Caco-2 (cell line): ENCODE measurements around the gene HIP1R. TPM values are rescaled to one million over a fixed set of nuclear protein-coding genes. Genes with fewer than 3 reads are reported as not detected.

Source experiments
- BruUV-seq: library from RNA; stranded (reverse); fragments of 400-500 nt; replicated peaks from 2 replicates; lab custom pipeline; 2021; lab: Mats Ljungman, UMichigan
- CTCF ChIA-PET: fragments of 300-600 bp; sonication (Branson Sonifier 250); formaldehyde crosslinking; loops from one replicate; lab custom pipeline; 2022; ENCODE audit warnings: antibody characterized with exemption; lab: Charles Lee
- POLR2A ChIA-PET: fragments of 300-600 bp; sonication (Branson Sonifier 250); formaldehyde crosslinking; loops from one replicate; lab custom pipeline; 2022; ENCODE audit warnings: antibody characterized with exemption; lab: Charles Lee
- DNase-seq, 2 experiments: peaks; one replicate each; pipeline versions ENCODE4 v3.0.0 to v3.0.0-alpha.2; 2020 to 2022
- H3K27me3 ChIP-seq: replicated peaks from 2 replicates; pipeline ENCODE4 v1.6.0; 2011; ENCODE audit warnings: low read length; ENCODE audit not compliant: control insufficient read depth, insufficient read depth
- H3K36me3 ChIP-seq: 2 replicates; pipeline ENCODE4 v1.5.1; 2011; ENCODE audit warnings: low read length; ENCODE audit not compliant: control insufficient read depth, insufficient read depth
- H3K4me1 ChIP-seq: fragments of 250-450 bp; sonication (Bioruptor Pico); 2 replicates; pipeline ENCODE4 v1.5.1; 2020; ENCODE audit warnings: mild to moderate bottlenecking
- H3K4me3 ChIP-seq: 2 replicates; pipeline ENCODE4 v1.5.1; 2011; ENCODE audit warnings: low read depth, mild to moderate bottlenecking, control low read depth, low read length
- H3K9me3 ChIP-seq: fragments of 250-450 bp; sonication (Bioruptor Pico); 2 replicates; pipeline ENCODE4 v1.5.1; 2020; ENCODE audit warnings: mild to moderate bottlenecking, moderate library complexity
- H3K27ac Mint-ChIP-seq: one replicate; pipeline ENCODE4 v1.8.0; 2022; ENCODE audit warnings: mixed read lengths; ENCODE audit not compliant: unreplicated experiment
- H3K27me3 Mint-ChIP-seq: one replicate; pipeline ENCODE4 v1.8.0; 2022; ENCODE audit warnings: mixed read lengths; ENCODE audit not compliant: insufficient read depth, unreplicated experiment
- H3K36me3 Mint-ChIP-seq: one replicate; pipeline ENCODE4 v1.8.0; 2022; ENCODE audit warnings: mild to moderate bottlenecking, mixed read lengths; ENCODE audit not compliant: insufficient read depth, unreplicated experiment
- H3K4me1 Mint-ChIP-seq: one replicate; pipeline ENCODE4 v1.8.0; 2022; ENCODE audit warnings: low read depth, mixed read lengths; ENCODE audit not compliant: unreplicated experiment
- H3K4me3 Mint-ChIP-seq: one replicate; pipeline ENCODE4 v1.8.0; 2022; ENCODE audit warnings: mild to moderate bottlenecking, moderate library complexity, mixed read lengths; ENCODE audit not compliant: unreplicated experiment
- H3K9me3 Mint-ChIP-seq: one replicate; pipeline ENCODE4 v1.8.0; 2022; ENCODE audit warnings: mixed read lengths; ENCODE audit not compliant: unreplicated experiment
- CTCF ChIP-seq, 2 experiments: fragments of 200-600 bp in 1 of 2; IDR thresholded peaks; 1 replicate in 1 of 2; 2 replicates in 1 of 2; pipeline versions ENCODE4 v1.5.1 to v1.8.0; 2011 to 2022; ENCODE audit warnings: antibody characterized with exemption in 1 of 2, control low read depth in 1 of 2, inconsistent platforms in 1 of 2, low read depth in 1 of 2, low read length in 1 of 2, mild to moderate bottlenecking in 1 of 2, moderate library complexity in 1 of 2; ENCODE audit not compliant: insufficient read depth in 1 of 2, severe bottlenecking in 1 of 2, unreplicated experiment in 1 of 2
- intact Hi-C: fragments of 100-400 bp; cut with micrococcal nuclease; formaldehyde crosslinking; loops from one replicate; pipeline ENCODE4 v1.10.0; 2022; ENCODE audit not compliant: unreplicated experiment
- total RNA-seq: library from RNA; stranded (reverse); gene quantifications from 2 replicates; pipeline ENCODE4 v1.2.3, GENCODE V29; 2022

The HIP1R gene
- total RNA-seq, 1 experiment from 2014 or later = 13.8 TPM

GRCh38 chr12:122855928-122856831 is 20.9 kb downstream of the HIP1R start:
- no peak for TF ChIP-seq CTCF (IDR thresholded peaks at IDR 0.05; ENCODE audit: insufficient read depth in 1 of 2, low read depth in 1 of 2, low read length in 1 of 2, severe bottlenecking in 1 of 2, unreplicated experiment in 1 of 2)
- Mint-ChIP-seq H3K36me3 (peaks cover 12% of the 10 kb centered on the region), H3K27ac (no peak overlapping the region), H3K9me3 (no peaks in the 10 kb centered on the region), H3K4me3 (no peak overlapping the region), H3K27me3 (no peaks in the 10 kb centered on the region), H3K4me1 (no peaks in the 10 kb centered on the region)
- Histone ChIP-seq H3K9me3 (no peaks in the 10 kb centered on the region), H3K4me3 (no peak overlapping the region), H3K4me1 (peaks cover 6% of the 10 kb centered on the region; the same call in 1 of the 2 replicates), H3K27me3 (no peaks in the 10 kb centered on the region), H3K36me3 (no peaks in the 10 kb centered on the region)
- CTCF ChIA-PET = interaction anchor here (0.7 kb wide), 1 partner anchor 382 kb away, joined by 3 read pairs; no protein-coding TSS in a partner anchor
- BruUV-seq = no TSS peak
- intact Hi-C loops = no loop called here
- POLR2A ChIA-PET = no interaction called here
- no peak for DNase-seq

GRCh38 chr12:122856999-122857671 is 21.9 kb downstream of the HIP1R start:
- Histone ChIP-seq H3K4me3 (no peak overlapping the region), H3K36me3 (no peaks in the 10 kb centered on the region), H3K9me3 (no peaks in the 10 kb centered on the region), H3K4me1 (peaks cover 6% of the 10 kb centered on the region; the same call in 1 of the 2 replicates), H3K27me3 (no peaks in the 10 kb centered on the region)
- DNase-seq = no peak
- ChIA-PET POLR2A (interaction anchor here (0.6 kb wide), 1 partner anchor 118 kb away, joined by 3 read pairs; the partner anchor contains the start of gene OGFOD2), CTCF (interaction anchor here (0.5 kb wide), 1 partner anchor 913 kb away, joined by 3 read pairs; no protein-coding TSS in a partner anchor)
- H3K27ac Mint-ChIP-seq = no peak overlapping the region
- no TSS peak for BruUV-seq
- no peak for TF ChIP-seq CTCF (IDR thresholded peaks at IDR 0.05; ENCODE audit: insufficient read depth in 1 of 2, low read depth in 1 of 2, low read length in 1 of 2, severe bottlenecking in 1 of 2, unreplicated experiment in 1 of 2)
- peaks cover 15% of the 10 kb centered on the region for H3K36me3 Mint-ChIP-seq
- H3K27me3 Mint-ChIP-seq = no peaks in the 10 kb centered on the region
- no peaks in the 10 kb centered on the region for H3K9me3 Mint-ChIP-seq
- no peaks in the 10 kb centered on the region for H3K4me1 Mint-ChIP-seq
- no peak overlapping the region for H3K4me3 Mint-ChIP-seq
- intact Hi-C loops = no loop called here

- Histone ChIP-seq H3K27me3 (no peaks in the 10 kb centered on the region), H3K9me3 (no peaks in the 10 kb centered on the region), H3K4me3 (no peak overlapping the region), H3K4me1 (peaks cover 7% of the 10 kb centered on the region; the same call in 1 of the 2 replicates), H3K36me3 (no peaks in the 10 kb centered on the region)
- no peaks in the 10 kb centered on the region for H3K27me3 Mint-ChIP-seq
- TF ChIP-seq CTCF (IDR thresholded peaks at IDR 0.05; ENCODE audit: insufficient read depth in 1 of 2, low read depth in 1 of 2, low read length in 1 of 2, severe bottlenecking in 1 of 2, unreplicated experiment in 1 of 2) = no peak
- no peaks in the 10 kb centered on the region for H3K4me1 Mint-ChIP-seq
- ChIA-PET CTCF (no interaction called here), POLR2A (no interaction called here)
- intact Hi-C loops = no loop called here
- no peak for DNase-seq
- BruUV-seq = no TSS peak
- peaks cover 15% of the 10 kb centered on the region for H3K36me3 Mint-ChIP-seq
- H3K4me3 Mint-ChIP-seq = no peak overlapping the region
- no peaks in the 10 kb centered on the region for H3K9me3 Mint-ChIP-seq
- no peak overlapping the region for H3K27ac Mint-ChIP-seq
These were observed 22.9 kb downstream of the HIP1R start for GRCh38 chr12:122858171-122858570.
